Prostate gland (tissue), 2 donors: ENCODE measurements around the gene GMNN.

Experiments
- CTCF ChIP-seq, 4 experiments: fragments of 200-600 bp in 2 of 4; fragments of 450-650 bp in 2 of 4; sonication (generic) in 2 of 4; IDR thresholded peaks; 1 replicate in 3 of 4; 2 replicates in 1 of 4; pipeline ENCODE4 v1.5.1; 2016 to 2019; ENCODE audit warnings: antibody characterized with exemption in 4 of 4, mild to moderate bottlenecking in 2 of 4, moderate library complexity in 2 of 4
- POLR2AphosphoS5 ChIP-seq: sonication (generic); formaldehyde crosslinking; IDR thresholded peaks from one replicate; pipeline ENCODE4 v1.6.1; 2017; ENCODE audit warnings: antibody characterized with exemption

DNA sequence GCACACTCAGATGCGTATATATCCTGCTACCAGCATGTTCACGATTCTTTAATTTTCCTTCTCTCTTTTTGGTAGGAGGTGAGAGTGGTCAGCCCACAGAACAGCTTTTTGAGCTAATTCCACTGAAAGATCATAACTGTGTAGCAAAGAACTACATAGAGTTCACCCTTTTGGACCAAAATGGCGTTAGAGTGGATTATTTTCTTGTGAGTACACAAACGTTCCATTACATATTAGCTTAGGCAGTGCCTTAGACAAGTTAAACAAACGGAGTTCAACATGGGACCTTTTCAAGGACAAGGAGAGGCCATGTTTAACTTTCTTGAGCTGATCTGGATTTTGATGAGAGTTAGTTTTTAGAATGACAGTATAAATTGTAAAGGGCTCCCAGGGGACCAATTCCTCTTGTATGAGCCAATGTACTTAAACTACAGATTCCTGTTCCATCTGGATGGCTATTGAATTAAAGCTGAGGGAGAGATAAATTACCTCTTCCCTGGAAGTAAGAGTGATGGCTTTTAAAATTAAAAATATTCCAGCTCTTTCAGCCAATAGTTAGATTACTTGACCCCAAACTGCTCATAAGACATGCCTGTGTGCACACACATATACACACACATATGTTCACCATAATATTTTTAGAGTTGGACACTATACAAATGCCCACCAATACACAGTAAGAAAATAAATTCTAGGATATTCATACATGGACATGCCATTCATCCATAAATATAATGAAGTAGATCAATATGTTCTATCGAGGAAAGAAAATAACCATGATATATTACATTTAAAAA lies 49.6 kb downstream of the GMNN start:
- TF ChIP-seq CTCF (IDR thresholded peaks at IDR 0.05), result no peak
- no peak for TF ChIP-seq POLR2AphosphoS5
